ENCODE measurements around the gene HSF4. TPM values are rescaled to one million over a fixed set of nuclear protein-coding genes. Genes with fewer than 3 reads are reported as not detected.

Gene HSF4
- total and polyA plus RNA-seq, 2 experiments from 2014 or later: 5.5 to 15.7 TPM

- H3K4me2 ChIP-seq: no peak within 1 kb of the TSS
- peaks cover 22% of the 10 kb centered on the region for H3K79me2 ChIP-seq
- no peaks in the 10 kb centered on the region for H3K9me3 ChIP-seq (ENCODE audit: low read depth)
- peaks cover 12% of the 10 kb centered on the region for H3K4me1 ChIP-seq (ENCODE audit: insufficient read depth)
- H3K4me3 ChIP-seq: no peak within 1 kb of the TSS
- 55% methylated on average over 6 of the region's 6 CpGs for WGBS (ENCODE audit: low lambda C conversion rate, missing lambda C conversion rate)
- no peaks in the 10 kb centered on the region for H3K27me3 ChIP-seq
- no peak for DNase-seq (ENCODE audit: low spot score)
- H3K9me2 ChIP-seq (replicated peaks; ENCODE audit: insufficient read depth): no peaks in the 10 kb centered on the region
- H3K36me3 ChIP-seq (replicated peaks; ENCODE audit: insufficient read depth, low read depth): no peaks in the 10 kb centered on the region
- no peak for TF ChIP-seq EZH2 (IDR thresholded peaks at IDR 0.05; ENCODE audit: borderline replicate concordance)
- TF ChIP-seq CTCF (IDR thresholded peaks at IDR 0.05; ENCODE audit: poor library complexity): no peak
- no peak for TF ChIP-seq EZH2phosphoT487 (IDR thresholded peaks at IDR 0.05; ENCODE audit: low read depth, severe bottlenecking, unreplicated experiment)
- H2AFZ ChIP-seq: no peak within 1 kb of the TSS
- H4K20me1 ChIP-seq (ENCODE audit: insufficient read depth, poor library complexity, severe bottlenecking): no peaks in the 10 kb centered on the region
- H3K27ac ChIP-seq: no peak within 1 kb of the TSS
Observed at GRCh38 chr16:67190041-67190440, 25.5 kb downstream of the HSF4 start, which contains the start of gene EXOC3L1. EXOC3L1 (minus strand) TSS chr16:67190136; CDS start chr16:67189676, 460 bp downstream.

GRCh38 chr16:67190448-67191399 is 26.2 kb downstream of the HSF4 start:
- peaks cover 22% of the 10 kb centered on the region for H3K79me2 ChIP-seq
- WGBS (ENCODE audit: low lambda C conversion rate, missing lambda C conversion rate): 81% methylated on average over 13 of the region's 13 CpGs
- DNase-seq (ENCODE audit: low spot score): no peak
- no peak for TF ChIP-seq EZH2phosphoT487 (IDR thresholded peaks at IDR 0.05; ENCODE audit: low read depth, severe bottlenecking, unreplicated experiment)
- TF ChIP-seq EZH2 (IDR thresholded peaks at IDR 0.05; ENCODE audit: borderline replicate concordance): no peak
- TF ChIP-seq CTCF (IDR thresholded peaks at IDR 0.05; ENCODE audit: poor library complexity): no peak
- H3K27ac ChIP-seq: no peak overlapping the region
- H3K27me3 ChIP-seq: no peaks in the 10 kb centered on the region
- H3K4me2 ChIP-seq: no peak overlapping the region
- no peaks in the 10 kb centered on the region for H3K9me3 ChIP-seq (ENCODE audit: low read depth)
- no peak overlapping the region for H2AFZ ChIP-seq
- no peaks in the 10 kb centered on the region for H3K36me3 ChIP-seq (replicated peaks; ENCODE audit: insufficient read depth, low read depth)
- H4K20me1 ChIP-seq (ENCODE audit: insufficient read depth, poor library complexity, severe bottlenecking): no peaks in the 10 kb centered on the region
- peaks cover 10% of the 10 kb centered on the region for H3K4me1 ChIP-seq (ENCODE audit: insufficient read depth)
- H3K9me2 ChIP-seq (replicated peaks; ENCODE audit: insufficient read depth): no peaks in the 10 kb centered on the region
- H3K4me3 ChIP-seq: no peak overlapping the region

GRCh38 chr16:67191411-67191994 is 27.0 kb downstream of the HSF4 start:
- Histone ChIP-seq H3K9me2 (replicated peaks; ENCODE audit: insufficient read depth) (no peaks in the 10 kb centered on the region), H3K9me3 (ENCODE audit: low read depth) (no peaks in the 10 kb centered on the region), H3K27ac (no peak overlapping the region), H3K4me2 (peak overlapping the region; percentile 67), H2AFZ (no peak overlapping the region), H4K20me1 (ENCODE audit: insufficient read depth, poor library complexity, severe bottlenecking) (no peaks in the 10 kb centered on the region), H3K27me3 (no peaks in the 10 kb centered on the region), H3K4me1 (ENCODE audit: insufficient read depth) (peaks cover 10% of the 10 kb centered on the region), H3K4me3 (no peak overlapping the region), H3K36me3 (replicated peaks; ENCODE audit: insufficient read depth, low read depth) (no peaks in the 10 kb centered on the region), H3K79me2 (peaks cover 22% of the 10 kb centered on the region)
- no peak for DNase-seq (ENCODE audit: low spot score)
- 37% methylated on average over 9 of the region's 9 CpGs for WGBS (ENCODE audit: low lambda C conversion rate, missing lambda C conversion rate)
- no peak for TF ChIP-seq CTCF (IDR thresholded peaks at IDR 0.05; ENCODE audit: poor library complexity)
- TF ChIP-seq EZH2 (IDR thresholded peaks at IDR 0.05; ENCODE audit: borderline replicate concordance): no peak
- no peak for TF ChIP-seq EZH2phosphoT487 (IDR thresholded peaks at IDR 0.05; ENCODE audit: low read depth, severe bottlenecking, unreplicated experiment)

All from hepatocyte (in vitro differentiated cells).